Tibial nerve (tissue), 4 donors: ENCODE results near the gene GOLGA7B.

ENCODE experiments used
- EP300 ChIP-seq, 2 donors: sonication (generic); formaldehyde crosslinking; IDR thresholded peaks; one replicate each; pipeline ENCODE4 v1.6.1; 2017; ENCODE audit warnings: antibody characterized with exemption in 2 of 2, mild to moderate bottlenecking in 1 of 2
- POLR2A ChIP-seq, 2 donors: fragments of 450-650 bp; IDR thresholded peaks; one replicate each; pipeline ENCODE4 v1.6.1; 2017; ENCODE audit warnings: antibody characterized with exemption in 2 of 2, mild to moderate bottlenecking in 2 of 2, moderate library complexity in 2 of 2
- TF ChIP-seq, protein P1 (sequence below), 5 experiments: fragments of 200-600 bp in 3 of 5; fragments of 450-650 bp in 2 of 5; sonication (generic) in 3 of 5; IDR thresholded peaks; one replicate each; pipeline ENCODE4 v1.5.1; 2016 to 2019; ENCODE audit warnings: antibody characterized with exemption in 5 of 5, mild to moderate bottlenecking in 3 of 5, moderate library complexity in 2 of 5

GRCh38 chr10:97895084-97895483, 45.4 kb downstream of the GOLGA7B start:
- TF ChIP-seq, protein P1, sequence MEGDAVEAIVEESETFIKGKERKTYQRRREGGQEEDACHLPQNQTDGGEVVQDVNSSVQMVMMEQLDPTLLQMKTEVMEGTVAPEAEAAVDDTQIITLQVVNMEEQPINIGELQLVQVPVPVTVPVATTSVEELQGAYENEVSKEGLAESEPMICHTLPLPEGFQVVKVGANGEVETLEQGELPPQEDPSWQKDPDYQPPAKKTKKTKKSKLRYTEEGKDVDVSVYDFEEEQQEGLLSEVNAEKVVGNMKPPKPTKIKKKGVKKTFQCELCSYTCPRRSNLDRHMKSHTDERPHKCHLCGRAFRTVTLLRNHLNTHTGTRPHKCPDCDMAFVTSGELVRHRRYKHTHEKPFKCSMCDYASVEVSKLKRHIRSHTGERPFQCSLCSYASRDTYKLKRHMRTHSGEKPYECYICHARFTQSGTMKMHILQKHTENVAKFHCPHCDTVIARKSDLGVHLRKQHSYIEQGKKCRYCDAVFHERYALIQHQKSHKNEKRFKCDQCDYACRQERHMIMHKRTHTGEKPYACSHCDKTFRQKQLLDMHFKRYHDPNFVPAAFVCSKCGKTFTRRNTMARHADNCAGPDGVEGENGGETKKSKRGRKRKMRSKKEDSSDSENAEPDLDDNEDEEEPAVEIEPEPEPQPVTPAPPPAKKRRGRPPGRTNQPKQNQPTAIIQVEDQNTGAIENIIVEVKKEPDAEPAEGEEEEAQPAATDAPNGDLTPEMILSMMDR (IDR thresholded peaks at IDR 0.05), result no peak
- TF ChIP-seq POLR2A (IDR thresholded peaks at IDR 0.05) (no peak), EP300 (IDR thresholded peaks at IDR 0.05) (no peak)
